Thyroid gland (tissue), 4 donors: ENCODE measurements around the gene HIPK2. TPM values are rescaled to one million over a fixed set of nuclear protein-coding genes. Genes with fewer than 3 reads are reported as not detected.

ENCODE experiments used
- DNase-seq, 2 donors: peaks; one replicate each; pipeline ENCODE4 v3.0.0-alpha.2; 2019
- H3K27ac ChIP-seq, 3 donors: fragments of 200-600 bp; sonication (generic); 1 replicate in 2 of 3; 2 replicates in 1 of 3; pipeline ENCODE4 v1.5.1; 2016 to 2019; ENCODE audit warnings: mild to moderate bottlenecking in 1 of 3, moderate library complexity in 1 of 3
- H3K27me3 ChIP-seq: fragments of 200-600 bp; sonication (generic); one replicate; pipeline ENCODE4 v1.5.1; 2019
- H3K36me3 ChIP-seq, 2 donors: fragments of 200-600 bp; sonication (generic); one replicate each; pipeline ENCODE4 v1.5.1; 2016 to 2019
- H3K4me1 ChIP-seq, 2 donors: fragments of 200-600 bp; sonication (generic); one replicate each; pipeline ENCODE4 v1.5.1; 2017 to 2019
- H3K4me3 ChIP-seq, 3 donors: fragments of 200-600 bp; sonication (generic); replicated peaks in 1 of 3; 1 replicate in 2 of 3; 2 replicates in 1 of 3; pipeline ENCODE4 v1.5.1; 2016; ENCODE audit warnings: mild to moderate bottlenecking in 1 of 3
- H3K9me3 ChIP-seq: fragments of 200-600 bp; sonication (generic); one replicate; pipeline ENCODE4 v1.5.1; 2017
- CTCF ChIP-seq, 6 experiments: fragments of 200-600 bp in 3 of 6; fragments of 450-650 bp in 3 of 6; sonication (generic) in 3 of 6; IDR thresholded peaks; one replicate each; pipeline ENCODE4 v1.5.1; 2016 to 2019; ENCODE audit warnings: antibody characterized with exemption in 6 of 6, mild to moderate bottlenecking in 2 of 6, inconsistent platforms in 1 of 6, moderate library complexity in 1 of 6
- POLR2A ChIP-seq, 2 donors: fragments of 450-650 bp; IDR thresholded peaks; one replicate each; pipeline ENCODE4 v1.6.1; 2017; ENCODE audit warnings: antibody characterized with exemption in 2 of 2, mild to moderate bottlenecking in 2 of 2, moderate library complexity in 1 of 2
- WGBS, 2 donors: methylation state at CpG; one replicate each; pipeline ENCODE4 v1.1.5; 2017; 5-methylcytosine and 5-hydroxymethylcytosine counted together
- intact Hi-C: fragments of 100-400 bp; cut with DNase I; formaldehyde crosslinking; loops from one replicate; pipeline ENCODE4 v1.15.1; 2023
- total RNA-seq, 4 donors: library from RNA; depleted of rRNA; stranded (reverse); fragments of >200 nt; gene quantifications; one replicate each; pipeline ENCODE4 v1.2.3, GENCODE V29; 2016

Gene HIPK2
- total RNA-seq, 4 donors from 2014 or later = 31.3 to 58.5 (median 41.0) TPM

- peaks cover 23 to 36% of the 10 kb centered on the region in 2 donors for H3K36me3 ChIP-seq
Observed at GRCh38 chr7:139627831-139628230, 150.0 kb downstream of the HIPK2 start.

DNA sequence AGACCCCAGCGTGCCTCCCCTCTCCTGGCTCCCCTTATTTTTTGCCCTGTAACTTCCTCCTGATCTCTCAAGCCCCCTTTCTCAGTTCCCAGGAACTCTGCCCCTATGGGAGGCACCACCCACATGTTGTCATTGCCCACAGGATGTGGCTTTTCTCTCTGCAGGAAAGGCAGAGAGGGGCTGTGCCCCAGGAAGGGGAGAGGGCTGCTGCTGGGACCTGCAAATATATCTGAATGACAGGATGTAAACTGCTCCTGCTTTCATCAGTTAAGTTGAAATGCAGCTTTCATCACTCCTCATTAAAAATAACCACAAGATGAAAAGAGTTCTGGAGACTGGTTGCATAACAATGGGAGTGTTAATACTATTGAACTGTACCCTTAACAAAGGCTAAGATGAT is 151.0 kb downstream of the HIPK2 start:
- WGBS, 2 donors = 83 to 96% methylated on average over 1 of the region's 1 CpG
- Histone ChIP-seq H3K36me3 (peaks cover 23 to 36% of the 10 kb centered on the region in 2 donors), H3K4me3 (no peak overlapping the region), H3K4me1 (peaks cover 0 to 5% of the 10 kb centered on the region in 2 donors), H3K27me3 (no peaks in the 10 kb centered on the region), H3K27ac (no peak overlapping the region), H3K9me3 (no peaks in the 10 kb centered on the region)
- TF ChIP-seq POLR2A (IDR thresholded peaks at IDR 0.05) = no peak
- no peak for TF ChIP-seq CTCF (IDR thresholded peaks at IDR 0.05)
- DNase-seq = no peak
- intact Hi-C loops = no loop called here

More at GRCh38 chr7:139627831-139628230, 150.0 kb downstream of the HIPK2 start:
- no peak for TF ChIP-seq CTCF (IDR thresholded peaks at IDR 0.05)
- intact Hi-C loops = no loop called here
- no peaks in the 10 kb centered on the region for H3K9me3 ChIP-seq
- H3K4me3 ChIP-seq = no peak overlapping the region
- no peak for DNase-seq
- H3K27me3 ChIP-seq = no peaks in the 10 kb centered on the region
- H3K27ac ChIP-seq = no peak overlapping the region
- WGBS, 2 donors = 94 to 98% methylated on average over 4 of the region's 4 CpGs
- peaks cover 0 to 5% of the 10 kb centered on the region in 2 donors for H3K4me1 ChIP-seq

DNA sequence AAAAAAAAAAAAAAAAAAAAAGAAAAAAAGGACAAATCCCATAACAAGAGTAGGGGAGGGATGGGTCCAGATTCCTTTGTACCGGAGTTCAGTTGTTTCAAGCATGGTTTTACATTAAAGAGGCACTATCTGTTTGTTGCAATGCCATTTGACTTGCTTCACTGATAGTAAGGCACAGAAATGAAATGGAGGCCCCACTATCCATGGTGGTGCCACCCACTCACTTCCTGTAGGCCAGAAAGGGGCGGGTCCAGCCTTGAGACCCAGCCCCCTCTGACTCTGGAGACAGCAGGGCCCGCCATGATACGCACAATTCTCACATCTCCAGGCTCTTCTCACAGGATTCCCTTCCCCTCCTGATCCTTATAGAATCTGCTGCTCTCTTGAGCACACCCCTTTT is 154.3 kb downstream of the HIPK2 start:
- H3K4me3 ChIP-seq = no peak overlapping the region
- H3K27me3 ChIP-seq = no peaks in the 10 kb centered on the region
- peaks cover 0 to 5% of the 10 kb centered on the region in 2 donors for H3K4me1 ChIP-seq
- TF ChIP-seq POLR2A (IDR thresholded peaks at IDR 0.05) (no peak), CTCF (IDR thresholded peaks at IDR 0.05) (no peak)
- no peak overlapping the region for H3K27ac ChIP-seq
- WGBS, 2 donors = 92 to 95% methylated on average over 4 of the region's 4 CpGs
- H3K9me3 ChIP-seq = no peaks in the 10 kb centered on the region
- peaks cover 15 to 35% of the 10 kb centered on the region in 2 donors for H3K36me3 ChIP-seq
- DNase-seq = no peak
- intact Hi-C loops = loop anchor here (5.0 kb wide), 1 partner anchor 121 kb away; no protein-coding TSS in a partner anchor

- TF ChIP-seq CTCF (IDR thresholded peaks at IDR 0.05) = peak; percentile 19 to 71 (median 66)
- no peak for TF ChIP-seq POLR2A (IDR thresholded peaks at IDR 0.05)
- 84% methylated on average over 10 of the region's 10 CpGs for WGBS, 2 donors
- peak; percentile 41 to 59 for DNase-seq
- H3K27ac ChIP-seq = no peak overlapping the region
- peaks cover 13 to 21% of the 10 kb centered on the region in 2 donors for H3K36me3 ChIP-seq
- peaks cover 0 to 5% of the 10 kb centered on the region in 2 donors for H3K4me1 ChIP-seq
- no peak overlapping the region for H3K4me3 ChIP-seq
- no peaks in the 10 kb centered on the region for H3K9me3 ChIP-seq
- H3K27me3 ChIP-seq = no peaks in the 10 kb centered on the region
- intact Hi-C loops = loop anchor here (5.0 kb wide), 1 partner anchor 119 kb away; no protein-coding TSS in a partner anchor
Observed at GRCh38 chr7:139620676-139621344, 157.0 kb downstream of the HIPK2 start.

DNA sequence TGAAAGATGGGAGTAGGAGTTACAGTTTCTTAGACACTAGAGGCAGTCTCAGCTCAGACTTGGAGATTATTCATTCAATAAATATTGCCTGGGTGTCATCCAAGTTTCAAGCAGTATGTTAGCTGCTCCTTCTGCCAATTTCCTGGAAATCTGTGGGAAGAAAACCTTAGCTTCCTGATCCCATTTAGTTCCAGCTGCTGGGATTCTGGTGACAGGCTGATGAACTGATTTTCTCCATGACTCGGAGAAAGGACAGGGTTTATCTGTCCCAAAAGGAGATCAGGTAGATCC is 158.5 kb downstream of the HIPK2 start:
- no peaks in the 10 kb centered on the region for H3K9me3 ChIP-seq
- TF ChIP-seq CTCF (IDR thresholded peaks at IDR 0.05) = no peak
- no peak overlapping the region for H3K4me3 ChIP-seq
- peaks cover 0 to 4% of the 10 kb centered on the region in 2 donors for H3K4me1 ChIP-seq
- H3K27me3 ChIP-seq = no peaks in the 10 kb centered on the region
- DNase-seq = no peak
- intact Hi-C loops = no loop called here
- 81 to 85% methylated on average over 1 of the region's 1 CpG for WGBS, 2 donors
- peaks cover 9 to 20% of the 10 kb centered on the region in 2 donors for H3K36me3 ChIP-seq
- H3K27ac ChIP-seq = no peak overlapping the region
